Skeletal muscle satellite cell (primary cell): Measurements from ENCODE around the gene GALNT1.
A peak's percentile ranks its signal among the peaks of the same experiment; 100 is the strongest.

Experiments
- H3K27me3 ChIP-seq: 2 replicates; pipeline ENCODE4 v1.7.0; 2013; ENCODE audit warnings: low read length; ENCODE audit not compliant: control insufficient read depth, insufficient read depth
- H3K36me3 ChIP-seq: 2 replicates; pipeline ENCODE4 v1.7.0; 2013; ENCODE audit warnings: mild to moderate bottlenecking, control low read depth, low read length; ENCODE audit not compliant: insufficient read depth
- H3K4me1 ChIP-seq: 2 replicates; pipeline ENCODE4 v1.7.0; 2013; ENCODE audit warnings: low read length; ENCODE audit not compliant: control insufficient read depth, insufficient read depth
- H3K4me2 ChIP-seq: 2 replicates; pipeline ENCODE4 v1.7.0; 2013; ENCODE audit warnings: mild to moderate bottlenecking, low read length
- H3K4me3 ChIP-seq: 2 replicates; pipeline ENCODE4 v1.7.0; 2013; ENCODE audit warnings: low read length
- H3K9ac ChIP-seq: 2 replicates; pipeline ENCODE4 v1.7.0; 2013; ENCODE audit warnings: mild to moderate bottlenecking, low read depth, low read length, moderate library complexity
- H3K9me3 ChIP-seq: replicated peaks from 2 replicates; pipeline ENCODE4 v1.7.0; 2013; ENCODE audit warnings: mild to moderate bottlenecking, control low read depth, low read length

The GALNT1 gene

DNA sequence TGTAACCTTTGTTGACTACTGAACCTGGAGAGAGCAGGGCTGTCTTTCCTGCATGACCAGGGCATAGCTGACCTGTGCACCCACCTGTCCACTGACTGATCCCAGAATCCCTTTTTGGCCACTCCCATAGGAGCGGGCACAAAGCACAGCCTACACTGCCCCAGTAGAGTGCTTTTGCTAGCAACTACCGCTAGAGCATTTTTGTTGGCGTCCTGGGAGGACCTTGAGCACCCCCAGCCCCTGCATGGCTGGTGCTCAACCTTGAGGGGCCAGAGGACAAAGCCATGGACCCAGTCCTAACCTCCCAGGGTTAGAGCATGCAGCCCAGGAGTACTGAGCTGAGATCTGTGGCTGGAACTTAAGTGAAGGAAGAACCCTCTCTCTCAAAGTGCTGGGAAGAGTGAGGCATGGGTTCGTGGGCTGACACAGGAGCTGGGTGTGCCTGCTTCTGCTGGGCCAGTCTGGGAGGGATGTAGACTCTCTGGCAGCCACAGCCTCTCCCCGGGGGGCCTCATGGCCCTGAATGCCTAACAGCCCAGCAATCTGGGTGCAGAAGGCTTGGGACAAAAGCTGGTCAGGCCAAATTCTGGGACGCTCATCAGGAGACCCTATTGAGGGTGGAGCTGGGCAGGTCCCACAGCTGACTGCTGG is 140.0 kb downstream of the GALNT1 start:
- no peaks in the 10 kb centered on the region for H3K36me3 ChIP-seq

DNA sequence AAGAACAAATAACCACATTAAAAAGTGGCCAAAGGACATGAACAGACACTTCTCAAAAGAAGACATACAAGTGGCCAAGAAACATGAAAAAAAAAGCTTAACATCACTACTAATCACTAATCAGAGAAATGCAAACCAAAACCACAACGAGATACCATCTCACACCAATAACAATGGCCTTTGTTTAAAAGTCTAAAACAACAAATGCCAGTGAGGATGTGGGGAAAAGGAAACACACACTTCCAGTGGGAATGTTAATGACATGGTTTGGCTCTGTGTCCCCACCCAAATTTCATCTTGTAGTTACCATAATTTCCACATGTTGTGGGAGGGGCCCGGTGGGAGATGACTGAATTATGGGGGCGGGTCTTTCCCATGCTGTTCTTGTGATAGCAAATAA is 147.1 kb downstream of the GALNT1 start:
- H3K4me2 ChIP-seq = no peak overlapping the region
- no peaks in the 10 kb centered on the region for H3K27me3 ChIP-seq
- H3K36me3 ChIP-seq = no peaks in the 10 kb centered on the region
- H3K9ac ChIP-seq = no peak overlapping the region
- H3K4me3 ChIP-seq = no peak overlapping the region
- no peaks in the 10 kb centered on the region for H3K9me3 ChIP-seq
- no peaks in the 10 kb centered on the region for H3K4me1 ChIP-seq

More for the DNA sequence above, 140.0 kb downstream of the GALNT1 start:
- no peaks in the 10 kb centered on the region for H3K4me1 ChIP-seq
- no peak overlapping the region for H3K4me2 ChIP-seq
- no peak overlapping the region for H3K9ac ChIP-seq
- H3K9me3 ChIP-seq = no peaks in the 10 kb centered on the region
- no peaks in the 10 kb centered on the region for H3K27me3 ChIP-seq
- H3K4me3 ChIP-seq = no peak overlapping the region

DNA sequence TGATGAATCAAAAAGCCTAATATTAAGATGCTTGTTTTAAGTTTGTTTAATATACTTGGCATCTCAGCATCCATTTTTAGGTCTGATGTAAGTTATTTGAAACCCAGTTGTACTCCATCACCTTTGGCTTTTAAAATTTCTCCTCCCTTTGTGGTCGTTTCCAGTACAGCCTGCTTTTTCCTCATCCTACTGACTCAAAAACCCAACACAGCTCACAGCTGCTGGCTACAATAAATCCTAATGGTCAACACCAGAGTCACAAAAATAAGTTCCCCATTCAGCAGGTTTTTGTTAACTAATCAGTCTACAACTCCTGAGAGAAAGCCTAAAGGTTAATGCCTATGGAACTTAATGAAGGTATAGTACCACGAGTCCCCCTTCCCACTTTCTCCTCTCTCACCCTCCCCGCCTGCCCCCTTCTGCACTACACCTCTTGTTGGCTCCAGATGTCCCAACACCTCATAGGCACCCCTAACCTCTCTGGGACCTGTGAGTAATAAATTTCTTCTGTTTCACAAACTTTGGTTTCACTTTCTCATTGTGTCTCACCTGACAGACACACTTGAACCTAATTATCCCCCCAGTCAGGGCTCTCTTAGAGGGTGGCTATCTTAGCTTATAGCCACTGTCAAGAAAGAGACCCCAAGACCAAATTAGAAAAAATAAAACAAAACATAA is 148.6 kb downstream of the GALNT1 start:
- H3K4me3 ChIP-seq = peak overlapping the region; percentile 41

DNA sequence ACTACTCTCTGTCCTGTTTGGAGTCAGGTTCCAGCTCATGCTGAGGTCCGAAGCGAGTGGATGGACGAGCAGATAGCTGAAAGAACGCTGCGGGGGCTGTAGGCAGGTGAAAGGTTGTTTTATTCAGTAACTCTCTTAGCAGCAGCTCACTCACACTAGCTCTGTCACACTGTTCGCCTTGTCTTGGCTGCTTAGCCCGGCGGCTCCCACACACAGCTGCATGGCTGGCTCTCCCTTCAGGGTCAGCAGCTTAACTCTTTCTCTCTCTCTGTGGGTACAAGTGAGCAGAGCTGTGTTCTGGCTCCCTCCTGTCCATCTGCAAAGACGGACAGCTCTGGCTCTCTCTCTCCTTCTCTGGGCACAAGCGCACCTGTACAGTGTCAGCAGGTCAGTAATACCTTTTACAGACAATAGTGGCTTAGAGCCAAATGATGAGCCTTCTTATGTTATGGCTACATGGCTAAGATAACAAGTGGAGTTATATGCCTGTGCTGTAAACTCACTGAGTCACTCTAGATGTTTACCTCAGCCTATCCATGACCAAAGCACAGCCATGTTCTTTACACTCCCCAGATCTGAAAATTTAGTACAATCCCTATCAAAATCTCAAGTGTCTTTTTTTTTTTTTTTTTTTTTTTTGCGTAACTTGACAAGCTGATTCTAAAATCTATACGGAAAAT is 149.3 kb downstream of the GALNT1 start:
- H3K36me3 ChIP-seq = no peaks in the 10 kb centered on the region
- H3K9ac ChIP-seq = no peak overlapping the region
- no peaks in the 10 kb centered on the region for H3K27me3 ChIP-seq
- H3K4me3 ChIP-seq = peak overlapping the region; percentile 41
- H3K4me1 ChIP-seq = no peaks in the 10 kb centered on the region
- no peaks in the 10 kb centered on the region for H3K9me3 ChIP-seq
- H3K4me2 ChIP-seq = peak overlapping the region; percentile 70

More for the DNA sequence above, 148.6 kb downstream of the GALNT1 start:
- Histone ChIP-seq H3K9me3 (no peaks in the 10 kb centered on the region), H3K9ac (no peak overlapping the region), H3K4me2 (peak overlapping the region; percentile 70), H3K4me1 (no peaks in the 10 kb centered on the region), H3K27me3 (no peaks in the 10 kb centered on the region), H3K36me3 (no peaks in the 10 kb centered on the region)

DNA sequence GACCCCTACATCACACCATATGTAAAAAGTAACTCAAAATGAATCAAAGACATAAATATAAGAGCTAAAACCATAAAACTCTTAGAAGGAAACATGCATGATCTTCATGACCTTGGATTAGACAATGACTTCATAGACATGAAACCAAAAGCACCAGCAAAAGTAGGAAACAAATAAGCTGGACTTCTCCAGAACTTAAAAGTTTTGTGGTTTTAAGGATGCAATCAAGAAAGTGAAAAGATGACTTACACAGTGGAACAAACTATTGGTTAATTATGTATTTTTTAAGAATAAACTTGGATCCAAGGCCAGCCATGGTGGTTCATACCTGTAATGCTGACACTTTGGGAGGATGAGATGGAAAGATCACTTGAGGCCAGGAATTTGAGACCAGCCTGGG is 150.2 kb downstream of the GALNT1 start:
- Histone ChIP-seq H3K9me3 (no peaks in the 10 kb centered on the region), H3K27me3 (peaks cover 1% of the 10 kb centered on the region), H3K9ac (no peak overlapping the region), H3K4me2 (no peak overlapping the region), H3K36me3 (no peaks in the 10 kb centered on the region), H3K4me1 (no peaks in the 10 kb centered on the region), H3K4me3 (no peak overlapping the region)

DNA sequence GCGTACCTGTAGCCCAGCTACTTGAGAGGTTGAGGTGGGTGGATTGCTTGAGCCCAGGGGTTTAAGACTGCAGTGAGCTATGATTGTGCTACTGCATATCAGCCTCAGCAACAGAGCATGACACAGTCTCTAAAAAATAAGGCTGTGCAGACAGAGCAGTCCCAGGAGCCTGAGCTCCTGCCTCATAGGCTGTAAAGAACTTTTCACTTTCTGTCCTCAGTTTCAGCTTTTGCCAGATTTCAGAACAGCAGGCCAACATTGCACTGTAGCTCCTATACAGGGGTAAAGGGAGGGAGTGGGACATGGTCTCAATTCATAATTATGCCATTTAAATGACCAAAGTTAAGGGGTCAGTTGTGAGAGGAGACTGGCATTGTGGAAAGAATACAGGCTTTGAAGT is 150.6 kb downstream of the GALNT1 start:
- Histone ChIP-seq H3K9me3 (no peaks in the 10 kb centered on the region), H3K27me3 (peaks cover 6% of the 10 kb centered on the region), H3K4me1 (no peaks in the 10 kb centered on the region), H3K9ac (no peak overlapping the region), H3K4me3 (no peak overlapping the region), H3K4me2 (no peak overlapping the region), H3K36me3 (no peaks in the 10 kb centered on the region)

DNA sequence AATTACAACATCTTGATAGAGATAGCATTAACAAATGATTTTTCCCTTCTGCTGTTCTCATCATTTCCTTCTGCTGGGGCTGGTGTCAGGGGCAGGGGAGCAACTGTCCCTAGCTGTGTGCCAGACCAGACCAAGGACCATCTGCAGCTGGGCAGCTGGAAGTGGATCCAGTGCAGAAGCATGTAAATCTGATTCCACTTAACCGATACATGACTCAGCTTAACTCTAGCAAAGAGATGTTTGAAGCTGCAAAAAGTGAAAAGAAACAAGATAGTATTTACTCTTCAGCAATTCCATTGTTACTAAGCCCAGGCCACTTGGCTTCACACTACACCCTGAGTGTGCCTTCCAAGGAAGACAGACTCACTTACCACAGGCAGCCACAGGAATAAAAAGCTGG is 151.1 kb downstream of the GALNT1 start:
- Histone ChIP-seq H3K9me3 (no peaks in the 10 kb centered on the region), H3K27me3 (peaks cover 10% of the 10 kb centered on the region), H3K4me1 (no peaks in the 10 kb centered on the region), H3K4me2 (no peak overlapping the region), H3K4me3 (no peak overlapping the region), H3K36me3 (no peaks in the 10 kb centered on the region), H3K9ac (no peak overlapping the region)

DNA sequence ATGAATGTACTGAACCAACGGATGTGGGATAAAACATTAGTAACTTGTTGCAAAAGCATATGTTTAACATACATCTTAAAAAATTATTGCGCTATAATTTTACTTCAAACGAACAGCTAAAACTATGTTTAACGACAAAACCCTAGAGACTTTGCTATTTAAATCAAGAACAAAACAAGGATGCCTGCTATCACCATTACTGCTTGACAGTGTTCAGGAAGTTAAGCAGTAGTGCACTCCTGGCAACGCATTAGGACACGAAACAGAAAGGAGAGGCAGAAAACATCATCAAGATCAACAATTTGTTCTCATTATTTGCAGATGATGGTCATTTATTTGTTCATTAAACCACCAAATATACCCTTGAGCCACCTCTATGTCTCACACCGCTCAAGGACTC is 151.9 kb downstream of the GALNT1 start:
- Histone ChIP-seq H3K36me3 (no peaks in the 10 kb centered on the region), H3K4me3 (no peak overlapping the region), H3K4me1 (no peaks in the 10 kb centered on the region)

DNA sequence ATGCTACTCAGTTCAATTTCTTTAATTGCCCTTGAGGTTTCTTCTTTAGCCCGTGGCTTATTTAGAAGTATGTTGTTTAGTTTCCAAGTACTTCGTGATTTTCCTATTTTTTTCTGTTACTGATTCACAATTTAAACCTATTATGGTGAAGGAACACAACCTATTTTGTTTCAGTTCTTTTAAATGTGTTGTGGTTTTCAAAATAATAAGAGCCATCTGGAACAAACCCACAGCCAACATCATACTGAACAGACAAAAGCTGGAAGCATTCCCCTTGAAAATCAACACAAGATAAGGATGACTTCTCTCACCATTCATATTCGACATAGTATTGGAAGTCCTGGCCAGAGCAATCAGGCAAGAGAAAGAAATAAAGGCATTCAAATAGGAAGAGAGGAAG is 155.2 kb downstream of the GALNT1 start:
- Histone ChIP-seq H3K9me3 (no peaks in the 10 kb centered on the region), H3K4me2 (no peak overlapping the region), H3K36me3 (no peaks in the 10 kb centered on the region), H3K9ac (no peak overlapping the region), H3K4me3 (no peak overlapping the region), H3K4me1 (no peaks in the 10 kb centered on the region), H3K27me3 (peaks cover 10% of the 10 kb centered on the region)

More for the DNA sequence above, 151.9 kb downstream of the GALNT1 start:
- Histone ChIP-seq H3K4me2 (no peak overlapping the region), H3K9ac (no peak overlapping the region), H3K9me3 (no peaks in the 10 kb centered on the region), H3K27me3 (peaks cover 10% of the 10 kb centered on the region)

DNA sequence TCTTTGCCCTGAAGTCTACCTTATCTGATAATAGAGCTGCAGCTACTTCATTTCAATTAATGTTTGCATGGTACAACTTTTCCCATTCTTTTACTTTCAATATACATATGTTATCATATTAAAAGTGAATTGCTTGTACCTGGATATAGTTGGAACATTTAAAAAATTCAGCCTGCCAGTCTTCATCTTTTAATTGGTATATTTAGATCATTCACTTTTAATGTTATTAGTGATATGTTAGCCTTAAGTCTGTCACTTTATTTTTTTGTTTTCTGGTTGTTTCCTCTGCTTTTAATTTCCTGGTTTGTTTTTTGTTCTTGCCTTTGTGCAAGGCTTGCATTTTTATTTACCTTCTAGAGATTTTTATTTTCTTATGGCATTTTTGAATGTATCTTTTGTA is 158.2 kb downstream of the GALNT1 start:
- H3K4me2 ChIP-seq = no peak overlapping the region
- H3K27me3 ChIP-seq = peaks cover 22% of the 10 kb centered on the region
- no peaks in the 10 kb centered on the region for H3K36me3 ChIP-seq
- H3K4me1 ChIP-seq = no peaks in the 10 kb centered on the region
- H3K9ac ChIP-seq = no peak overlapping the region
- H3K9me3 ChIP-seq = no peaks in the 10 kb centered on the region
- H3K4me3 ChIP-seq = no peak overlapping the region

DNA sequence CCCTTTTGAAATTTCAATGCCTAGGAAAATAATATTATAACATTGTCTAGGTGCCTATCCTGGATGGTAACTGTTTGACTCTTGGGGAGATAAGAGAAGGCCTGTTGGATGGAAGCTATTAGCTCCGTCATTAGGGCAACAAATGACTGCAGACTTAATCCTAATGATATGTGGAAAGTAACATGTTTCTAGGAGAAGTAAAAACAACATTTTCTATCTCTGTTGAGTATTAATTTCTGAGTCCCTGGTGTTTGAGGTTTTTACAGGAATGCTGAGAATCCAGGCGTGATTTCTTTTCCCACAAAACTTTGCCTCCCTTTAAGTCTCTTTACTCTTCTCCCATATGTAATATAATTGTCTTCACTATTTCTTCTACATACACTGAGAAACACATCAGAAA is 159.1 kb downstream of the GALNT1 start:
- no peak overlapping the region for H3K9ac ChIP-seq
- no peaks in the 10 kb centered on the region for H3K9me3 ChIP-seq
- no peaks in the 10 kb centered on the region for H3K36me3 ChIP-seq
- no peak overlapping the region for H3K4me3 ChIP-seq
- no peak overlapping the region for H3K4me2 ChIP-seq
- no peaks in the 10 kb centered on the region for H3K4me1 ChIP-seq
- peaks cover 22% of the 10 kb centered on the region for H3K27me3 ChIP-seq
